K562 treated with DMSO at 1 percent for 4 hours (cell line): Measurements from ENCODE around the gene UQCRC1. TPM values are rescaled to one million over a fixed set of nuclear protein-coding genes. Genes with fewer than 3 reads are reported as not detected.

Experiments
- total RNA-seq: library from RNA; unstranded; fragments of 300-600 nt; gene quantifications from 2 replicates; pipeline ENCODE4 v1.2.3, GENCODE V29; 2022; ENCODE audit not compliant: insufficient read depth

Gene UQCRC1
- 263 and 293 TPM in 2 replicates for total RNA-seq

DNA sequence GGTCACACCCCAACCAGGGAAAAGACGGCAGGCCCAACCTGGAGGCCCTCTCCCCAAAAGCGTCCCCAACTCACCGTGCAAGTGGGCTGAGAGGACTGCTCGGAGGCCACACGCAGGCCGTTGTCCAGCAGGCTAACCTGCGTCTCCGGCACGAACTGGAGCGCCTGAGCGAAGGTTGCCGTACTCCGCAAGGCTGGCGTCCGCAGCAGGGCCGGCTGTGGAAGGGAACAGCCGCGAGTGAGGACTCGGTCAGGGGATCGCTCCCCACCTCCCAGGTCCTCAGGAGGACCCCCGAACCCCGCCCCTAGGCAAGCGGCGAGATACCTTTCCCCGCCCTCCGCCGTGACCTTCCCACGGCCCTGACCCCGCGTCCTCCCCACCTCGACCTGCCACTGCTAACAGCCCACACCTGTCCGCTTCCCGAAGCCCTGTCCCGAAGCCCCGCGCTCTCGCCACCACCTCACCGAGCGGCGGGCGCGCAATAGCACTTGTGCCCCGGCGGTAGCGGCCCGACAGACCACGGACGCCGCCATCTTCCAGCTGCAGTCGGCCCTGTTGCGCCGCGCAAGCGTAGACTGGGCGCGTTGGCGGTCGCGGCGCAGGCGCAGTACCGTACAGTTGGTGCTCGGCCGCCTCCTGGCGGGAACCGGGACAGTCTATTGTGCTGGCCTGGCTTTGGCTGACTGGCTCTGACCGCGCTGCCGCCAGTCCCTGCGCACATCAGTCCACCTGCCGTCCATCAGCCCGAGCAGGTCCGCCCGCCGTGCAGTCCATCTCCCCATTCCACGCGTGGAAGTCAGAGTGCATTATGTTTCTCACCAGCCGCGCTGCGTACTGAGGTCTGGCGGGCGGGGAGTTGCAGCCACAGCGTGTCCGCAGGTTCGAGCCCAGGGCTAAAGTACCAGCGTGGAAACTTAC lies at the start of gene UQCRC1:
TSS of gene UQCRC1 (minus strand) at position 559 of the 918 bp plus-strand sequence. CDS start at position 533, 26 bp downstream.

DNA sequence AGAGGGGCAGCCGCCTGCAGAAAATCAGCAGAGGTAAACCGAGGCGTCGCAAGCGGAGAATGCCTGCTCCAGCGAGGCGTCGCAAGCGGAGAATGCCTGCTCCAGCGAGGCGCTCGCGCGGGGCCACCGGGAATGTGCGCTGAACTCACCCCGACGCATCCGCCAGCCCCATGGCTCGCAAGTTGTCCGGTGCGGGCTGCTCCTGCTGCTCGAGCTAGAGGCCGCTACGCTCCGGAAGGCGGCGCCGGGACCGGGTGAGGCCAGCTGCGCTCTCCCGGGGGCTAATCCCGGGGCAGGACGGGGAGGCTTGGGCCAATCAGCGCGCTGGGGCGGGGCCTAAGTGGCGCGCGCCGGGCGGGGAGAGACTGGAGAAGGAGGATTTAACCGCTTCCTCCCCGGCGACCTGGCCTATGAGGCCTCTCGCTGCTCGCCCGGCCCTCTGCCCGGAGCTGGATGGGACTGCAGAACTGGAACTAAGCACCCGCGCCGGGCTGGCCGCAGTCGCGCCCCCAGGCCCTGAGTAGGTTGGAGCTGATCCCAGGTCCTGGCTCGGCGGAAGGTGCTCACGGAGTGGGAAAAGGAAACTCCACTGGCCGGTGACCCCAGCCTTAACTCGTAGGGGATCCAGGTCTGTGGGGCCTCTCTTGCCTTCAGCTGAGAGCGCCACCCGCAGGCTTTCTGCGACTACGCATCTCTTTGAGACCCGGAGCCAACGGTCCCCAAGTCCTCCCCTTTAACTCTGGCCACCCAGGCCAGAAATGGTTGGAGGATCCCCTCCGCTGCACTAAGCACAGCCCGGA lies 26.0 kb upstream of the UQCRC1 start, which contains the start of gene SLC26A6:
TSS of gene SLC26A6 (minus strand) at position 240 of the 800 bp plus-strand sequence. CDS start at position 172, 68 bp downstream.

DNA sequence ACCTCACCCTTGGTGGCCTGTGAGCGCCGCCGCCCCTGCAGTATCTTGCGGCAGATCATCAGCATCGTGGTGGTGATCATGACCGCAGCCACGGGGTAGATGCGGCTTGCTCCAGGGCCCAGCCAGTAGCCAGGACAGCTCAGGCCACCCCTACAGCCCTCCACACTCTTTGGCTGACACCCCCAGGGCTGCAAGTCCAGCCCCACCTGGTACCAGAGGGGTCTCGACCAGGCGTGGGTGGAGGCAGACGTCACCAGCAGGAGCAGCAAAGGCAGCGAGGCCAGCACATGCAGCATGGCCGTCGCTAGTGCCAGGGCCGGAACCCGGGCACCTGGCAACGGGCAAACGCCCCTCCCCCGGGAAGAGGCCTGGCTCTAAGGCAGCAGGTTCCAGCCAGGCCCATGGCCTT lies 12.0 kb upstream of the UQCRC1 start, which contains the start of gene TMEM89:
TSS of gene TMEM89 (minus strand) at position 309 of the 409 bp plus-strand sequence. CDS start at position 296, 13 bp downstream.

DNA sequence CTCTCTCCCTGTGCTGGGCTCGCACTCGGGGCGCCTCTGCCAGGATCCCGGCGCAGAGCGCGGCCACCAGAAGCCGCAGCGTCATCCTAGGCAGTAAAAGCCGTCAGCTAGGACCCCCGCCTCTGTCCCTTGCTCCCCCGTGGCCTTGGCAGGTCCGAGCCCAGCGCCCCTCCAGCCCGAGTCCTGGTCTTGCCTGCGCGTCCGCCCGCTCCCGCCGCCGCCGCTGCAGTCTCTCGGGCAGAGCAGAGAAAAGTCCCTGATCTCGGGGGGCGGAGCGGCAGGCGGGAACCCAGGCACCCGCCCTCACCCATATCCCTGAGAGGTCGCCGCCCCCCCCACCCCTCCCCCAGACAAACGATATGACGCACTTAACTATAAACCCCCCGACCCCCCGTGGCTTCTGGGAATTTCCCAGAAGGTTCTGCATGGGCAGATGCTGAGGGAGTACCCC lies 14.3 kb downstream of the UQCRC1 start, which contains the start of gene COL7A1:
TSS of gene COL7A1 (minus strand) at position 255 of the 451 bp plus-strand sequence. CDS start at position 85, 170 bp downstream.

DNA sequence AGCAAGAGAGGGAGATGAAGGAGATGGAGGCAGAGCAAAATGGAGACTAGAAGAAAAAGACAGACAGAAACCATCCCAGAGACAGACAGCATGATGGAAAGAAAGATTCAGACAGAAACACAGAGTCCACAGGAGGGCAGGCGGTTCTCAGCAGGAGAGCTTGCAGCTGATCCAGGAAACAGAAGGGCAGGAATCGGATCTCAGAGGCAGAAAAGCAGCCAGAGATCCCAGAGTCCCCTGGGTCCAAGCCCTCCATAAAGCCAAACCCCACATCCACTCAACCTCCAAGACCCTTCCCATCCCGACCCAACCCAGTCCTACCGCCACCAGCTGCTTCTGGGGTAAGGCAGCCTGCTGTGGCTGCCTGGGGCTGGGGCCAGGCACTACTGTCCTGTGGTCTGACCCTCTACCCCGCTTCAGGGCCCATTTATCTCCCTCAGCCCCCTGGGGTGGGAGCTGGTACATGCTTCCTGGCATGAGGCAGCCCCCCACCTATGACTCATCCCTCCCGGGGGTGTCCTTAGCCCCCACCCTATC lies 46.0 kb downstream of the UQCRC1 start, which contains the start of gene UCN2:
TSS of gene UCN2 (minus strand) at position 400 of the 537 bp plus-strand sequence. CDS start 657 bp downstream, outside the sequence.

DNA sequence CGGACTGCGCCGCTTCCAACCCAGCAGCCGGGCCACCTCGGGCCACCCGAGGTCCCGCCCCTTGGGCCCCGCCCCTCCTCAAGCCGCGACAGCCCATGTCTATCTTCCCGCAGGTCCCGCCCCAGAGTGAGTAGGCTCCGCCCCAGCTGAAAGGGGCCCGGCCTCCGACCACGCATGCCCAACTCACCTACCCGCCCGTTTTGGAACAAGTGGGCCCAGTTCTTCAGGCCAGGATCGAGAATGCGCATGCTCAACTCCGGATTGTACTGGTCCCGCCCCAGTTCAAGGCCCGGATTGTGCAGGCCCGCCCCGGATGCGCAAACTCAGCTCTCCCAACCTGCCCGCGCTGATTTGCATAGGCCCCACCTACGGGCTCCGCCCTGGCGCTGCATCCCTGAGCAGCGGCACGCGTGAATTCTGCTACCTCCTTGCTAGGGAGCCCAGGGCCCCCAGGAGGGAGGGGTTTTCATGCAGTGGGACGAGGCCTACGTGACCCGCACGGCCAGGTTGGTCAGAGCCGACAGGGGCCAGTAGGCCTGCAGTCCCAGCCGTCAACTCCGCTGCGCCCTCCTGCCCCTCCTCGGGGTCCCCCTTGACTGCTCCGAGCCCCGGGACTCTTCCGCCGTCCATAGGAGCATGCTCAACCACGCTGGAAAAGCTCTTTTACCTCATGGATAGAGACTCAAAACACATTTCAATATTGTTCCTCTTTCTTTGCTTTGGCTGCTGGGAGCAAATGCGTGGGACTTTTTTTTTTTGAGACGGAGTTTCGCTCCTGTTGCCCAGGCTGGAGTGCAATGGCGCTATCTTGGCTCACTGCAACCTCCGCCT lies 52.4 kb downstream of the UQCRC1 start, which contains the start of gene PFKFB4:
TSS of gene PFKFB4 (minus strand) at position 8 of the 831 bp plus-strand sequence. CDS start 26 bp downstream, outside the sequence.

Other genes with a start within 250 kb of the UQCRC1 start
- not detected in 2 replicates for gene FBXW12, start 237.4 kb downstream of the UQCRC1 start, total RNA-seq
- gene PLXNB1, start 179.6 kb downstream of the UQCRC1 start, total RNA-seq, result 7.7 and 18.9 TPM in 2 replicates
- 5.9 and 8.3 TPM in 2 replicates for gene CCDC51, start 169.5 kb downstream of the UQCRC1 start, total RNA-seq
- 174 and 181 TPM in 2 replicates for gene TMA7, start 169.4 kb downstream of the UQCRC1 start, total RNA-seq
- gene ATRIP, start 162.9 kb downstream of the UQCRC1 start, total RNA-seq, result 5.6 and 11.9 TPM in 2 replicates
- gene SHISA5, start 105.5 kb downstream of the UQCRC1 start, total RNA-seq, result 95.9 and 97.3 TPM in 2 replicates
- 7.0 and 11.4 TPM in 2 replicates for gene PFKFB4, start 52.8 kb downstream of the UQCRC1 start, total RNA-seq
- gene UCN2, start 45.9 kb downstream of the UQCRC1 start, total RNA-seq, result not detected in 2 replicates
- gene COL7A1, start 14.3 kb downstream of the UQCRC1 start, total RNA-seq, result 0.29 and 1.1 TPM in 2 replicates
- not detected in 2 replicates for gene TMEM89, start 12.1 kb upstream of the UQCRC1 start, total RNA-seq
- 20.0 and 23.7 TPM in 2 replicates for gene SLC26A6, start 25.8 kb upstream of the UQCRC1 start, total RNA-seq
- 1.7 and 4.0 TPM in 2 replicates for gene CELSR3, start 53.2 kb upstream of the UQCRC1 start, total RNA-seq
- gene NCKIPSD, start 76.3 kb upstream of the UQCRC1 start, total RNA-seq, result 15.1 and 16.3 TPM in 2 replicates
- gene IP6K2, start 107.6 kb upstream of the UQCRC1 start, total RNA-seq, result 54.9 and 65.4 TPM in 2 replicates
- gene PRKAR2A, start 238.2 kb upstream of the UQCRC1 start, total RNA-seq, result 52.0 and 68.7 TPM in 2 replicates